Spleen (tissue), 7 donors: ENCODE results near the gene ZNF619.

ENCODE experiments used
- CTCF ChIP-seq, 11 experiments: fragments of 200-600 bp in 7 of 11; fragments of 450-650 bp in 4 of 11; sonication (generic) in 4 of 11; IDR thresholded peaks in 8 of 11; conservative IDR thresholded peaks in 3 of 11; 1 replicate in 7 of 11; 2 replicates in 4 of 11; pipeline versions ENCODE4 v1.4.0 to v1.8.0; 2016 to 2021; ENCODE audit warnings: antibody characterized with exemption in 11 of 11, inconsistent platforms in 4 of 11, mild to moderate bottlenecking in 1 of 11
- POLR2A ChIP-seq, 3 donors: fragments of 450-650 bp; IDR thresholded peaks; one replicate each; pipeline ENCODE4 v1.5.1; 2017; ENCODE audit warnings: antibody characterized with exemption in 3 of 3, mild to moderate bottlenecking in 1 of 3
- POLR2AphosphoS5 ChIP-seq, 3 donors: sonication (generic); formaldehyde crosslinking; IDR thresholded peaks; one replicate each; pipeline ENCODE4 v1.5.1; 2017; ENCODE audit warnings: antibody characterized with exemption in 3 of 3
- donor health status: DM: no; HTN: no; CAD: no; lungs with moderate emphysema.
- donor health status: DM: no; HTN: no; CAD: no.
- donor health status: DM: no; HTN: no; CAD: no.

- no peak for TF ChIP-seq POLR2AphosphoS5 (IDR thresholded peaks at IDR 0.05)
- TF ChIP-seq CTCF (IDR thresholded peaks at IDR 0.05 in 8 of 11, conservative IDR thresholded peaks at IDR 0.05 in 3 of 11) = no peak
- TF ChIP-seq POLR2A (IDR thresholded peaks at IDR 0.05) = no peak
These were observed 39.3 kb downstream of the ZNF619 start for GRCh38 chr3:40516201-40516600.
